GM19324 (cell line): ENCODE measurements around the gene WFDC9.
"Not testable (repeated sequence)": the region's sequence is repeated elsewhere in the genome, so short reads cannot be mapped to it uniquely, and the experiment has no call there.

ENCODE experiments used
- ATAC-seq: cut with Tn5 transposase; IDR thresholded peaks from one replicate; pipeline ENCODE4 v1.9.1; 2021; ENCODE audit warnings: mild to moderate bottlenecking, moderate library complexity; ENCODE audit not compliant: unreplicated experiment, low FRiP score

Gene WFDC9

DNA sequence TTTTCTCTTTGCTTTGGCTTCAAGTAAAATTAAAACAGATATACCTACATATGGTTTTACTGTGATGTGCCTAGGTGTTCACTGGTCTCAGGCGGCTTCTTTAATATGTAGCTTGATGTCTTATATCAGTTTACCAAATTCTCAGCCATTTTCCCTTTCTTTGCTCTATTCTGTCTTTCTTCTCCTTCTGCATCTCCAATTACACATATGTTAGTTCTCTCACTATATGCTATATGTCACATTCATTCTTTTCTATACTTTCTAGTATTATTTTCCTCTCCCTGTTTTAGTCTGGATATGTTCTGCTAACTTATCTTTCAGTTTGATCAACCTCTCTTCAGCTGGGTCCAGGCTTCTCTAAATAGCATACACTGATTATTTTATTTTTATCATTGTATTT lies 37.6 kb downstream of the WFDC9 start:
- no peak for ATAC-seq

DNA sequence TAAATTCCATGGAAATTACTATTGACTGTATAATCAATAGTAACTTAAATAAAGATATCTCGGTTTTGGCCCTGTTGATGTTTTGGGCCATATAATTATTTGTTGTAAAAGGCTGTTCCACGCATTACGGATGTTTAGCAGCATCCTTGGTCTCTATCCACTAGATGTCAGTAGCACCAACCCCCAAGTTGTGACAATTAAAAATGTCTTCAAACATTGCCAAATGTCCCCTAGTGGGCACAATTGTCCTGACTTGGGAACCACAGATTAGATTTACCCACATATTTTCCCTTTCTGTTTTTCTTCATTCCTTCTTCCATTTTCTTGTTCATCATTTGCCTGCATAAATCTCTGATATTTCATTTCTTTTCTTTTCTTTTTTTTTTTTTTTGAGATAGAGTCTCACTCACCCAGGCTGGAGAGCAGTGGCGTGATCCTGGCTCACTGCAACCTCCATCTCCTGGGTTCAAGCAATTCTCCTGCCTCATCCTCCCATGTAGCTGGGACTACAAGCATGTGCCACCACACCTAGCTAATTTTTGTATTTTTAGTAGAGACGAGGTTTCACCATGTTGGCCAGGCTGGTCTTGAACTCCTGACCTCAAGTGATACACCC lies 38.4 kb downstream of the WFDC9 start:
- ATAC-seq = no peak

DNA sequence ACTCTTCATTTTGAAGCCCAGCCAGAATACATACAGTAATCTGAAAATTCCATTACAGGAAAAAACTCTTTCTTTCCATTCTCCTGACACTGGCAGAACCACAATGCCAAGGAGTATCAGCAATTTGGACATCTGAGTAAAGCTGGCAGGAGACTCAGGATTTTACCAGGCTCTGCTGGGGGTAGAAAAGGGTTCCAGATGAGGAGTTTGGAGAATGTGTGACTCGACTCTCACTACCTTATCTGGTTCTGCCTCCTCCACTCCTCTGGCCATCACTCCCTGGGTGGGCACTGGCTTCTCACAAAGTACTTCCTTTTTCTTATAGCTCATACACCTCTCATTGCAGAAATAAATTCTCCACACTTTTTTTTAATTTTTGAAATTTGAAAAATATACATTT lies 41.4 kb downstream of the WFDC9 start:
- ATAC-seq = no peak

DNA sequence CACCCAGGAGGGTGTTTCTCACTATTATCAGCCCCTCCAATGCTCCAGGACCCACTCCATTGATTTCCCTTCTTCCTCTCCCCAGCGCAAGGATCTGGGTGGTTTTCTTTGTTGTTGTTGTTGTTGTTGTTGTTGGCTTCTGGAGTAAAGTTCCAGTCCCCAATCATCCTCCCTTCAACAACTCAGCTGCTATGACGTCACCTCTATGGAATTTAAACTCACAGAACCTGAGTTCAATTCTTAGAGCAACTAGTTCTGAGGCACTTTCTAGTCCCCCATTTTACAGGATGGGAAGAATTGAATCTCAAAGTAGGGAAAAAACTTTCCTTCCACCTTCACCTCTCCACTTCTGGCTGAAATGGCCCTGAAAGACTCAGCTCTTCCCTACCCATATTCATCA lies 42.3 kb downstream of the WFDC9 start:
- ATAC-seq = no peak

DNA sequence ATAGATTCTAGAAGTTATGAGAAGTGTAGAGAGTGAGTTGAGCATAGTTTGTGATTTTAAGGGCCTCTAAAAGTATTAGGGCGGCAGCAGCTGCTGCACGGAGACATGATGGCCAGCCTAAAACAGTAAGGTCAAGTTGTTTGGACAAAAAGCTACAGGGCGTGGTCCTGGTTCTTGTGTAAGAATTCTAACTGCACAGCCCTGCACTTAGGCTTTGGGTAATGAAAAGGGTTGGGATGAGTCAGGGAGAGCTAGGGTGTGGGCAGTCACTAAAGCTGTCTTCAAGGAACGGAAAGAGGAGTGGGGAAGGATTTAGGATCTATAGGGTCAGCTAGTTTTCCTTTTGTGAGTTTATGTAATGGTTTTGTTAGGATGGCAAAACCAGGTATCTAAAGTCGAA lies 45.1 kb downstream of the WFDC9 start:
- ATAC-seq = not testable (repeated sequence)

DNA sequence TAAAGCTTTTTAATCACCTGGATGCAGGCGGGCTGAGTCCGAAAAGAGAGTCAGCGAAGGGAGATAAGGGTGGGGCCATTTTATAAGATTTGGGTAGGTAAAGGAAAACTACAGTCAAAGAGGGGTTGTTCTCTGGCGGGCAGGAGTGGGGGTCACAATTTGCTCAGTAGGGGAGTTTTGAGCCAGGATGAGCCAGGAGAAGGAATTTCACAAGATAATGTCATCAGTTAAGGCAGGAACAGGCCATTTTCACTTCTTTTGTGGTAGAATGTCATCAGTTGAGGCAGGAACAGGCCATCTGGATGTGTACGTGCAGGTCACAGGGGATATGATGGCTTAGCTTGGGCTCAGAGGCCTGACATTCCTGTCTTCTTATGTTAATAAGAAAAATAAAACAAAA lies 46.8 kb downstream of the WFDC9 start:
- not testable (repeated sequence) for ATAC-seq

DNA sequence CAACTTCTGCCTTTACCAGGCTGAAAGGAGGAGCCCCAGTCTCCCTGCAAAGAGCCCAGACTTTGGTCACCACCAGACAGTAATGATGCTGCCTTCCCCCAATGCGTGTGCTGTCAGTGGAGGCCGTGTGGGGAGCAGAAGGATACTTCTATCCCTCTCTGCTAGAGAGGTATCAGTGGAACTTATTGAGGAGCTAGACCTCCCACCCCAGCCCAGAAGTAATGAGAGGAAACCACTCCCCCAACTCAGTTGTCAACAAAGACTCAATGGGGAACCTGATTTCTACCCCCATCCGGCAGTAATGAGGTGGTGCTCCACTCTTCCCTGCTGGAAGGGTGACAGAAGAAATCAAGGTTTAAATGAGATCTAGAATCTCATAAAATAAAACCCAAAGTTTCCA lies 47.6 kb downstream of the WFDC9 start:
- ATAC-seq = no peak

DNA sequence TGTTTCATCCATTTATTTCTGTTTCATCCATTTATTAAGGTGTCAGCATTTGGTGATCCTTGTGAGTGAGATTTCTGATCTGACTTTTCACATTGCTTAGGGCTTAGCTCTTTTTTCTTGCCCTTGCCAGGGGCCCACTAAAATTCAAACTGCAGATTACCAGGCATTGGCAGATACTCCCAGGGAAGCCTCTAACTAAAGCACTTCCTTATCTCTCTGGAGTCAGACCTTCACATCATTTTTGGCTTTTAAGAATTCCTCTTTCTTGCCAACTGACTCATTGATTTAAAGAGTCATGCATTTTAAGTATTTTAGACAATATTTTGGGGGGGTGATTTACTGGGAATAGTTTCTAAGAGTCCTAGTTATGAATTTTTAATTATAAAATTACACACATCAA lies 49.4 kb downstream of the WFDC9 start:
- no peak for ATAC-seq

DNA sequence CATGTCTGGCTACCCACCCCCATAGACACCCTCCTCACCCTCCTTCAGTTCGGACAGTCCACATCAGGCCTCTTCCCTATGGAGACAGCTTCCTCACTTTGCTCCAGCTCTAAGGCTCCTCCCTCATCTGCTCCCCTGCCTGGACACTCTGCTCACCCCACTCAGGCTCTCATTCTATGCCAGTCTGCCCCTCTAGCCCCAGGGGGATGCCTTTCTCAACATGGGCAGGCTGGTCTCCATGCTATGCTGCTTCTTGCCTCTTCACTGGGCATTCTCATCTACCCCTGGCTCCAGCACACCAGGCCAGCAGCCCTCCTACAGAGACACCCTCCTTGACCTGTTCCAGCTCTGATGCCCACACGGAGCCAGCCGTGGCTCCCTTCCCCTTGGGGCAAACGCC lies 51.9 kb downstream of the WFDC9 start, which contains the start of gene WFDC8:
Gene WFDC8, minus strand, starts transcription at position 101 of the 400 bp plus-strand sequence. Its CDS starts 37 bp downstream, at position 64.
- ATAC-seq = no peak

DNA sequence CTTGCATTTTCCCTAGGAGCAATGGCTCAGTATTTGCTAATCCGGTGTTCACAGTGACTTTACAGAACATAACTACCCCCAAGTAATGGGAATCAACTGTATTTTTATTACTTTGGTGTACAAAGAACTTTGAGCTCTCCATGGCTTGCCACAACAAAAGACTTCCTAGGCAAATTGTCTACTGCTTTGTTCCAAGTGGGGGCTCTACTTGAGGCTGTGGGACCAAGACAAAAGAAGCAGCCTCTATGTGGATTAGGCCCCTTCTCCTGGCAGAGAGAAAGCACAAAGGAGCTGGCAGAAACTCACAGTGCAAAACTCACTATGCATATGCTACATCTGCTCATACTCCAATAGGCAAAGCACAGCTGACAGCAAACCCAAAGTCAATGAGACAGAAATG lies 52.9 kb downstream of the WFDC9 start:
- no peak for ATAC-seq

DNA sequence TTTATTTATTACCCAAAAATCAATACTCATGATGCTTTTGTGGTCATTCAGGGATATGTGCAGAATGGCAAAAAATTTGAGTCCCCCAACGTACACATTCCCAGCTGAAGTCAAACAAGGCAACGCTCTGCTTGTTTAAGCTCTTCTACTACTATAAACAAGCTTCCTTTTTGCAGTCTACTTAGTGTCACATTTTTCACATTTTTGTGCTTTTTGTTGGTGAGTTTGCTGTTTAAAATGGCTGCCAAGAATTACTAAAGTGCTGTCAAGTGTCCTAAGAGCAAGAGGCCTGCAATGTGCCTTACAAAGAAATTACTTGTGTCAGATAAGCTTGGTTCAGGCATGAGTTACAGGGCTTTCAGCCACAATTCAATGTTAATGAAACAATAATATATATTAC lies 54.1 kb downstream of the WFDC9 start:
- ATAC-seq = no peak

DNA sequence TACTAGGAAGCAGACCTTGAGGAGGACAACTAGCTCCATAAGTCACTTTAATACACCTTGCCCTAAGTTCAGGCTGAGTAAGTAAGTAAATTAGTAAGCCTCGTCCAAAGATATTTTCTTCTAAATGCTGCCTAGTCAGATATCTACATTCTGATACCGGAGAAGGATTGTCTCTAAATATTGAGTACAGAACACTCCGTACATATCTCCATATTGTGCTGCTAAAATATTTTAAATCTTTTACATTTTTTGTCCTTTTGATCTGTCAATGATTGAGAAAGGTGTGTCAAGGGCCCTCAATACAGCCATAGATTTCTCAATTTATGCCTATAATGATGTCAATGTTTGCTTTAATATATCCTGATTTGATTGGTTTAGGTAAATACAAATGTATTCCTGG lies 55.2 kb downstream of the WFDC9 start:
- no peak for ATAC-seq

DNA sequence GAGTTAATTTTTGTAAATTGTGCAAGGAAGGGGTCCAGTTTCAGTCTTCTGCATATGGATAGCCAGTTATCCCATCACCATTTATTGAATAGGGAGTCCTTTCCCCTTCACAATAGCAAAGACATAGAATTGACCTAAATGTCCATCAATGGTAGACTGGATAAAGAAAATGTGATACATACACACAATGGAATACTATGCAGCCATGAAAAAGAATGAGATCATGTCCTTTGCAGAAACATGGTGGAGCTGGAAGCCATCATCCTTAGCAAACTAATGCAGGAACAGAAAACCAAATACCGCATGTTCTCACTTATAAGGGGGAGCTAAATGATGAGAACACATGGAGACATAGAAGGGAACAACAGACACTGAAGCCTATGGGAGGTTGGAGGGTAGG lies 61.4 kb downstream of the WFDC9 start:
- ATAC-seq = not testable (repeated sequence)

DNA sequence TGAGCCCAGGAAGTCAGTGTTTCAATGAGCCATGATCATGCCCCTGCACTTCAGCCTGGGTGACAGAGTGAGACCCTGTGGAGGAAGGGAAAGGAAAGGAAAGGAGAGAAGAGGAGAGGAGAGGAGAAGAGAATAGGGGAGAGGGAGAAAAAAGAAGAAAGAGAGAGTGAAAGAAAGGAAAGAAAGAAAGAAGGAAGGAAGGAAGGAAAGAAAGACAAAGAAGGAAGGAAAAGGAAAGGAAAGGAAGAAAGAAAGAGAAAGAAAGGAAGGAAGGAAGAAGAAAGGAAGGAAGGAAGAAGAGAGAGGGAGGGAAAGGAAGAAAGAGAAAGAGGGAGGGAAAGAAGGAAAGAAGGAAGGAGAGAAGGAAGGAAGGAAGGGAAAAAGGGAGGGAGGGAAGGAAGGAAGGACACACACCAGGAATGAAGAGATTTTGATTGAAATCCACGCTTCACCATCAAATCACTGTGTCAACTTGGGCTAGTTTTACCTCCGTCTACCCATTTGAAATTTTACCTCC lies 66.3 kb downstream of the WFDC9 start:
- ATAC-seq = no peak
